ENCODE measurements around the gene SPN. TPM values are rescaled to one million over a fixed set of nuclear protein-coding genes. Genes with fewer than 3 reads are reported as not detected.
"Not testable (repeated sequence)": the region's sequence is repeated elsewhere in the genome, so short reads cannot be mapped to it uniquely, and the experiment has no call there.

Gene SPN
- polyA plus RNA-seq, 1 donor (not counting 4 experiments of a cell fraction or from before 2014, with no cell fraction given) = 0.07 TPM

- TF ChIP-seq EZH2 (IDR thresholded peaks at IDR 0.05; ENCODE audit: low read length) (no peak), CTCF (optimal IDR thresholded peaks at IDR 0.05 in 1 of 3, IDR thresholded peaks at IDR 0.05 in 1 of 3, conservative IDR thresholded peaks at IDR 0.05 in 1 of 3; ENCODE audit: extremely low read depth in 1 of 3, insufficient read depth in 2 of 3, low read length in 3 of 3) (no peak)
- no peak overlapping the region for H3K27ac ChIP-seq (ENCODE audit: control insufficient read depth, insufficient read depth, low read length)
- FAIRE-seq (no peak), DNase-seq (ENCODE audit: low read depth, low spot score) (no peak)
- dilution Hi-C loops (cut with MboI; ENCODE audit: extremely low pct_ligation_motif_present, low sequenced_read_pairs) = no loop called here
- no peaks in the 10 kb centered on the region for H3K4me1 ChIP-seq (ENCODE audit: control insufficient read depth, extremely low read depth, insufficient read depth, low read length)
- H3K27me3 ChIP-seq (ENCODE audit: control insufficient read depth, extremely low read depth, insufficient read depth, low read length) = no peaks in the 10 kb centered on the region
- no peaks in the 10 kb centered on the region for H3K36me3 ChIP-seq (ENCODE audit: control insufficient read depth in 2 of 2, extremely low read depth in 1 of 2, insufficient read depth in 2 of 2, low read length in 2 of 2)
- no peak overlapping the region for H2AFZ ChIP-seq (ENCODE audit: control insufficient read depth, low read length)
- no peaks in the 10 kb centered on the region for H4K20me1 ChIP-seq (ENCODE audit: control insufficient read depth, extremely low read depth, insufficient read depth, low read length)
- no peak overlapping the region for H3K4me2 ChIP-seq (ENCODE audit: control insufficient read depth, extremely low read depth, insufficient read depth, low read depth, low read length)
- H3K9me3 ChIP-seq (ENCODE audit: control insufficient read depth, low read depth, low read length) = no peaks in the 10 kb centered on the region
- H3K9ac ChIP-seq (ENCODE audit: control insufficient read depth, extremely low read depth, insufficient read depth, low read length) = no peak overlapping the region
- H3K4me3 ChIP-seq (ENCODE audit: control insufficient read depth in 2 of 3, extremely low read depth in 1 of 3, insufficient read depth in 2 of 3, low read depth in 1 of 3, low read length in 3 of 3) = no peak overlapping the region
- no peaks in the 10 kb centered on the region for H3K79me2 ChIP-seq (ENCODE audit: control insufficient read depth, insufficient read depth, low read length)
- no peaks in the 10 kb centered on the region for H3K9me1 ChIP-seq (ENCODE audit: control insufficient read depth, extremely low read depth, insufficient read depth, low read length)
Observed at GRCh38 chr16:29651774-29652349, 11.2 kb upstream of the SPN start.

DNA sequence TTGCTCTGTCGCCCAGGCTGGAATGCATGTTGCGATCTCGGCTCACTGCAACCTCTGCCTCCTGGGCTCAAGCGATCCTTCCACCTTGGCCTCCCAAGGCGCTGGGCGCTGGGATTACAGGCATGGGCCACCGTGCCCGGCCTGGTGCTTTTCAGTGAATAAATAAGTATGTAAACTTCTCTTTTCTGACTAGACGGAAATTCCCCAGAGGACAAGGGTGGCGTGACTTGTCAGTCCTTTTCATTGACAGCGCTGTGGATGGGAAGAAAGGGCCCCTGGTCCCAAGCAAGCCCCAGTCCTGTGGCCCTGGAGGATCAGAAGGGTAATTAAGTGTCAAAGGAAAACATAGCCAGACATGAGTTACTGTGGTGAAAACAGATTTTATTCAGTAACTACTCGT, 9.6 kb upstream of the SPN start:
- DNase-seq (ENCODE audit: low read depth, low spot score) (no peak), FAIRE-seq (no peak)
- no peak overlapping the region for H3K4me2 ChIP-seq (ENCODE audit: control insufficient read depth, extremely low read depth, insufficient read depth, low read depth, low read length)
- H3K79me2 ChIP-seq (ENCODE audit: control insufficient read depth, insufficient read depth, low read length) = no peaks in the 10 kb centered on the region
- H3K36me3 ChIP-seq (ENCODE audit: control insufficient read depth in 2 of 2, extremely low read depth in 1 of 2, insufficient read depth in 2 of 2, low read length in 2 of 2) = no peaks in the 10 kb centered on the region
- no peak overlapping the region for H3K4me3 ChIP-seq (ENCODE audit: control insufficient read depth in 2 of 3, extremely low read depth in 1 of 3, insufficient read depth in 2 of 3, low read depth in 1 of 3, low read length in 3 of 3)
- H2AFZ ChIP-seq (ENCODE audit: control insufficient read depth, low read length) = no peak overlapping the region
- no peaks in the 10 kb centered on the region for H3K4me1 ChIP-seq (ENCODE audit: control insufficient read depth, extremely low read depth, insufficient read depth, low read length)
- H3K9me3 ChIP-seq (ENCODE audit: control insufficient read depth, low read depth, low read length) = no peaks in the 10 kb centered on the region
- H3K27me3 ChIP-seq (ENCODE audit: control insufficient read depth, extremely low read depth, insufficient read depth, low read length) = no peaks in the 10 kb centered on the region
- H3K9me1 ChIP-seq (ENCODE audit: control insufficient read depth, extremely low read depth, insufficient read depth, low read length) = no peaks in the 10 kb centered on the region
- no peaks in the 10 kb centered on the region for H4K20me1 ChIP-seq (ENCODE audit: control insufficient read depth, extremely low read depth, insufficient read depth, low read length)
- H3K27ac ChIP-seq (ENCODE audit: control insufficient read depth, insufficient read depth, low read length) = no peak overlapping the region
- no peak for TF ChIP-seq CTCF (optimal IDR thresholded peaks at IDR 0.05 in 1 of 3, IDR thresholded peaks at IDR 0.05 in 1 of 3, conservative IDR thresholded peaks at IDR 0.05 in 1 of 3; ENCODE audit: extremely low read depth in 1 of 3, insufficient read depth in 2 of 3, low read length in 3 of 3)
- no peak for TF ChIP-seq EZH2 (IDR thresholded peaks at IDR 0.05; ENCODE audit: low read length)
- H3K9ac ChIP-seq (ENCODE audit: control insufficient read depth, extremely low read depth, insufficient read depth, low read length) = no peak overlapping the region
- dilution Hi-C loops (cut with MboI; ENCODE audit: extremely low pct_ligation_motif_present, low sequenced_read_pairs) = no loop called here

- H3K36me3 ChIP-seq (ENCODE audit: control insufficient read depth in 2 of 2, extremely low read depth in 1 of 2, insufficient read depth in 2 of 2, low read length in 2 of 2); H2AFZ ChIP-seq (ENCODE audit: control insufficient read depth, low read length); H3K9ac ChIP-seq (ENCODE audit: control insufficient read depth, extremely low read depth, insufficient read depth, low read length); dilution Hi-C loops (cut with MboI; ENCODE audit: extremely low pct_ligation_motif_present, low sequenced_read_pairs); H3K4me2 ChIP-seq (ENCODE audit: control insufficient read depth, extremely low read depth, insufficient read depth, low read depth, low read length); H3K27ac ChIP-seq (ENCODE audit: control insufficient read depth, insufficient read depth, low read length); H3K4me1 ChIP-seq (ENCODE audit: control insufficient read depth, extremely low read depth, insufficient read depth, low read length); H3K27me3 ChIP-seq (ENCODE audit: control insufficient read depth, extremely low read depth, insufficient read depth, low read length); H3K9me3 ChIP-seq (ENCODE audit: control insufficient read depth, low read depth, low read length); H3K4me3 ChIP-seq (ENCODE audit: control insufficient read depth in 2 of 3, extremely low read depth in 1 of 3, insufficient read depth in 2 of 3, low read depth in 1 of 3, low read length in 3 of 3); H3K79me2 ChIP-seq (ENCODE audit: control insufficient read depth, insufficient read depth, low read length); DNase-seq (ENCODE audit: low read depth, low spot score); FAIRE-seq; H4K20me1 ChIP-seq (ENCODE audit: control insufficient read depth, extremely low read depth, insufficient read depth, low read length); H3K9me1 ChIP-seq (ENCODE audit: control insufficient read depth, extremely low read depth, insufficient read depth, low read length): not testable (repeated sequence)
Observed at GRCh38 chr16:29653890-29654289, 9.2 kb upstream of the SPN start.
